GM18505 (cell line): ENCODE measurements around the gene RIN3.

Source experiments
- ATAC-seq: cut with Tn5 transposase; IDR thresholded peaks from one replicate; pipeline ENCODE4 v1.9.1; 2021; ENCODE audit not compliant: unreplicated experiment
- POLR2A ChIP-seq: IDR thresholded peaks from 4 replicates; pipeline ENCODE4 v1.6.1; 2011; ENCODE audit warnings: borderline replicate concordance; ENCODE audit not compliant: insufficient read depth, insufficient read length; ENCODE audit errors: extremely low read depth

RIN3 gene

GRCh38 chr14:92579244-92579936, 65.8 kb downstream of the RIN3 start:
- no peak for TF ChIP-seq POLR2A
- ATAC-seq: no peak

- no peak for ATAC-seq
- TF ChIP-seq POLR2A: no peak
These were observed 67.6 kb downstream of the RIN3 start for GRCh38 chr14:92581206-92581605.

DNA sequence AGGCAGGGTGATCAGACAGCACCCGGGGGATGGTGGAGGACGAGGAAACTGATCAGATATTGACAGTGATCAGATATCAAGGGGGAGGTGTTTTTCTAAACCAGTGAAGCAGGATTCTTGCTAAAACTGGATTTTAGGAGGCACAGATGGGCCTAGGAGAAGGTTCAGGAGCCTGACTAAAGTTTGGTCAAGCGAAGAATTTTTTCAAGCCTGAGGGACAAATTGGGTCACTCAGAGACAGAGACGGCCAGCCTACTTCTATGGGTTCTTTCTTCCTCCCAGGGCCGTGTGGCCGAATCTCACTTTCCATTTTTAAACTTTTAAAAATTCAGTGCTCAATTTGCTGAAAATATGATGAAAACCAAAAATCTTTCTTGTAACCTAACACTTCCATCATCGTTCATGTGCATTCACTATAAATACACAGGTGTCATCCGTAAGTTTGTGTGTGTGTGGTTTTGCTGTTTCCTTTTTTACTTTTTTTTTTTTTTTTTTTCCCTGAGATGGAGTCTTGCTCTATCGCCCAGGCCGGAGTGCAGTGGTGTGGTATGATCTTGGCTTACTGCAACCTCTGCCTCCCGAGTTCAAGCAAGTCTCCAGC, 68.5 kb downstream of the RIN3 start:
- no peak for ATAC-seq
- TF ChIP-seq POLR2A: no peak

DNA sequence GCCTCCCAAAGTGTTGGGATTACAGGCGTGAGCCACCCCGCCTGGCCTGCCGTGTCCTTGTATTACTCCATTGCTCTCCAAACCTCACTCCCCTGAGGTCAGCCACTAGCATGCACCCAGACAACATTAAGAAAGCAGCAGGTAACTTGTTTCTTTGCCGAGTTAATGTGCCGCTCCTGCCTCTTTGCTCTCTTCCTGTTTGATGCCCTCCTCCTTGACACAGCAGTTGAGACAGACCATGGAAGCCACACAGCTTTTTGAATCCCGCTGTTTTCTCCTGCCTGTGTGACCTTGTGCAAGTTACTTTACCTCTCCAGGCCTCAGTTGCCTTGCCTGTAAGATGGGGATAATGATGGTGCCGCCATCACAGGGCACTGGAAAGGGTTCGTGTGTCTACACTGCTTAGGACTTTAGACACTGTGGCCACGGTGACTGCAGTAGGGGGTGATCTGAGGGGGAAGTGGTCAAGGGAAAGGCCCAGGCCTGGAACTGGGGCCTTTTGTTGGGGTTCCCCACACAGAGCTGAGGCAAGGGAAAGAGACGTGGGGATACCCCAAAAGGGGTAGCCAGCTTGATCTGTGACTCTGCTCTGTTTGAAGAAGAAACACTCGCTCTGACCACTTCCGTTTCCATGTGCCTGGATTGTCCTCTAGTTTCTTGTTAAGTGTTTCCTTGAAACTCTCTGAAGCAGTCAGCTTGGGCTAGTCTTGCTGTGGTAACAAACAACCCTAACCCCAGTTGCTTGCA, 69.3 kb downstream of the RIN3 start:
- no peak for ATAC-seq
- no peak for TF ChIP-seq POLR2A

DNA sequence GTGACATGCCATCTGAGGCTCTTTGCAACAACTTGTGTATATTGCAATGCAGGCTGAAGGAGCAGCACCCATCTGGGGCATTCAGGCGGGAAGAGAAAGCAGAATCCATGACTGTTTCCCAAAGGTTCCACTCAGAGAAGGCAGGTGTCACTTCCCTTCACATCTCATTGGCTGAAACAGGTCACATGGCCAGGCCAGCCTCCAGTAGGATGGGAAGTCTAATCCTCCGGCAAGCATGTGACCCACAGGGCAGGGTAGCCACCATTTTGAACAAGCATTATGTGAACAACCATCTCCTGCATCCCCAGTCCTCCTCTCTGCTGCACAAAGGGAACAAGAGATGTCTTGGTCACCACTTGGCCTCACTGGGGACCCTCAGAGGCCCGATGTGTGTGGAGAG, 70.6 kb downstream of the RIN3 start:
- no peak for ATAC-seq
- TF ChIP-seq POLR2A: no peak

DNA sequence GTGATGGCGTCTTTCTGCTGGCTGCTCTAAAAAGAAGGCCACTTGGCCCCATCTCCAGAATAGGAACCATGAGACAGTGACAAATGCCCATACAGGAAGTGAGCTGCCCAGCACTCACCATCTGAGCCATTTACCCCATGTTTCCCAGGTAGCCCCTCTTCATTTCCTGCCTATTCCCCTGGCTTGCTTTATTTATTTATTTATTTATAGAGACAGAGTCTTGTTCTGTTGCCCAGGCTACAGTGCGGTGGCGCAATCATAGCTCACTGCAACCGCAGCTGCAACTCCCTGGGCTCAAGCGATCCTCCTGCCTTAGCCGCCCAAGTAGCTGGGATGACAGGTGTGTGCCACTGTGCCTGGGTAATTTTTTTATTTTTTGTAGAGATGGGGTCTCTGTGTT, 71.2 kb downstream of the RIN3 start:
- no peak for ATAC-seq
- TF ChIP-seq POLR2A: no peak

DNA sequence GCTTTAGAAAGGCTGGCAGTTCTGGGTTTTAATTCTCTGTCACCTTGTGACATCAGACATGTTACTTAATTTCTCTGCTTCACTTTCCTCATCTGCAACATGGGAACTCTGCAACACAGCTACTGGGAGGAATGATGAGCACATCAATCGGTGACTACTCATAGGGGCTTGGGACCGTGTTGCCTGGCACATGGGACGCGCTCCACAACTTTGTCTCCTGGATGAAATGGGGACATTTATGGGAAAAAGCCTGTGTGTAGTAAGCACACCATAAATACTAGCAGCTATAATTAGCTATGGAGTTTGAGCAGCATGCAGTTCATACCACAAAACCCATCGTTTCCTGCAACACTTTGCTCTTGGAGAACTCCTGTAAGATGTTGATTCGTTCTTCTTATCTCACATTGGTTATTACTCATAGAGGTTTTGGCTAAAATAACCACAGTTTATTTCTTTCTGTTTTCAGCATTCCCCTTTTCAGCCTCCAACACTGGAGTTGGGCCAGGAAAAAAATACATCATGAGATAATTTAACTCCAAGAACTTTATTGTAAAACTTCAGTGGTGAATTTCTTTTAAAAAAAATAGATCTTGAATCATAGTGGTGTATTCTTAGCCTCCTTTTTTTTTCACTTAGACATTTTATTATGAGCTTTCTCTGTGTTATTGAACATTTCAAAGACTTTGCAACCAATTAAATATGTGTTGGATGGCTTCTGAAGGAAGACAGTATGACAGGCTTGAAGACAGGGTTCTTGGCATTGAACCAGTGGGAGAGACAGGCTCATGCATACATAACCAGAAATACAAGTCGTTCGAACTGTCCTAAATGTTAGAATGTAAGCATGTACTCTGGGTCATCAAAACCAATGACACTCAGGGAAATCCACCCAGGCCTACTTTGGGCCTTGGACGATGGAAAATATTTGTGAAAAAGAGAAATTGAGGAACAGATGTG, 72.7 kb downstream of the RIN3 start:
- ATAC-seq: peak; percentile 37
- TF ChIP-seq POLR2A: no peak

DNA sequence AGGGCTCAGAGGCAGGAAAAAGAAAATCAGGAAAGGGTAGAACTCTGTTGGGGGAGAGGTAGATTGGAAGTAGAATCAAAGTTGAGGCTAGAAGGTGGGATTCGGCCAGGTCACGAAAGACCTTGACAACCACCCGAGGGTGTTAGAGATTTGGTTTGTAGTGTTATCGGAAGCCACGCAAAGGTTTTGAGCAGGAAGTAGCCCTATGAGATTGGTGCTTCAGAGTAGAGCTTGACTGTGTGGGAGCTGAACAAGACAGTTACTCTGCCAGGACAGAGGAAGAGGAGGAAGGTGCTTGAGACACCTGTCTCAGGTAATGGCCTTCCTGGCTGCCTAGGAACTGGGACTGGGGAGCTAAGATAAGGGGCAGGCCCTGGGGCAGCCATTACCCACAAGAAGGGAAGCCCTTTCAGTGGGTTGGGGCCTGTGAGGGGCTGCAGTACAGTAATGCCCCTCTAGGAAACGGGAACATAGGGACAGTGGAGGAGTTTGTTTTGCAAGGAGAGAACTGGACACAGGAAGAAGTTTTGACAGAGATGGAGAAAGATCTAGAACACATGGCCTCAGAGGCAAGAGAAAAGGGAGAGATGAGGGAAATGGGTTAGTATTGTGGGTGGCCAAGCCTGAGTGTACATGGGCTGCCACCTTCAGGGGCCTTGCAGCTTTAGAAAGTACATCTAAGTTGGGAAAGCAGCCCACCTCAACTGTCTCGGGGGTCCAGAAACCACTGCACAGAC, 73.5 kb downstream of the RIN3 start:
- no peak for ATAC-seq
- TF ChIP-seq POLR2A: no peak

GRCh38 chr14:92587700-92588085, 74.1 kb downstream of the RIN3 start:
- ATAC-seq: no peak
- TF ChIP-seq POLR2A: no peak

GRCh38 chr14:92589213-92589852, 75.8 kb downstream of the RIN3 start:
- TF ChIP-seq POLR2A: no peak
- ATAC-seq: no peak

GRCh38 chr14:92590176-92590575, 76.6 kb downstream of the RIN3 start:
- TF ChIP-seq POLR2A: no peak
- ATAC-seq: no peak

DNA sequence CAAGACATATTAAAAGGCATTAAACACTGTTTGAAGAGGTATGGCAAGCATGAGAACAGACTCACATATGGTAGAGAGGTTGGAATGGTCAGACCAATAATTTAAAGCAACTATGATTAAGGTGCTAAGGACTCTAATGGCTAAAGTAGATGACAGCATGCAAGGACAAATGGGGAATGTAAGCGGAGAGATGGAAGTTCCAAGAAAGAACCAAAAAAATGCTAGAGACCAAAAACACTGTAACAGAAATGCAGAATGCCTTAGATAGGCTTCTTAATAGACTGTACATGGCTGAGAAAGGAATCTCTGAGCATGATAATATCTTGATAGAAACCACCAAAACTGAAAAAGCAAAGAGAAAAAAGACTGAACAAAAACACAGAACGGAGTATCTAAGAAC, 77.4 kb downstream of the RIN3 start:
- ATAC-seq: no peak
- no peak for TF ChIP-seq POLR2A
